NAMALWA (cell line): ENCODE measurements around the gene OR2J3.
"Not testable (repeated sequence)": the region's sequence is repeated elsewhere in the genome, so short reads cannot be mapped to it uniquely, and the experiment has no call there.

ENCODE experiments used
- DNase-seq: peaks from one replicate; pipeline ENCODE4 v3.0.0-alpha.2; 2015; ENCODE audit warnings: low spot score

Gene OR2J3

DNA sequence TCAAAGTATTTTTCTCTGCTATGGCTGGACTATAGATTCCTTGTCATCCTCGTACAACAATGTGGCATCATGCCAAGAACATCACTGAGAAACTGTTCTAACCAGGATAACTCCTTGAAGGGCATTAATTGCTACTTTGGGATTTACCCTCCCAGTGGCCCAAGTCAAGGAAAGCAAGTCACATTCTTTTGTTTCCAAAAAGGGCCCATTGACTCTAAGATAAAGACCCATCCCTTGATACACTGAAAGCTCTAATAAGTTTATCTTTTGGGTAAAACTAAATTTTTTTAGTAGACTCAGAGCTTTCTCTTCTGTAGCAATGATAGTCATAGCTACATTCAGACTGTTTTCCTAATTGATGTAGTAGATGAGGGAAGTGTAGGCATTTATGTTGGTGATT lies at the start of gene OR2J3:
OR2J3 (plus strand) TSS at position 301 of the 400 bp plus-strand sequence. CDS start 3,833 bp downstream, outside the sequence.
- DNase-seq: no peak

- DNase-seq: peak; percentile 58
These were observed 35.8 kb upstream of the OR2J3 start for GRCh38 chr6:29071831-29072723.

DNA sequence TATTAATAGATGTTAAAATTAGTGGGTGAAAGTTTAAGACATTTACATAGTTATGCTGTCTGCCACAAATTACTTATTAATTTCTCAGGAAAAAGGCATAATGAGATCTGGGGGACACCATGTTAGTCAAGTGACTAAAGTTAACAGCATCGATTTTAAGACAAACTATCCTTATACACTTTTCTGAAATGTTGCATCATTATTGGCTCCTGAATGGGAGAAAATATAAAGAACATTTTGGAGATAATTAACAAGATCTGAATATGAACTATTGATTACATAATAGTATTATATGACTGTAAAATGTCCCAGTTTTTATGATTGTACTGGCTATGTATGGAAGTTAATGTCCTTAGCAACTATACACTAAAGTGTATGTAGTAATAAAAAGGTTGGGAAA lies 28.7 kb upstream of the OR2J3 start:
- no peak for DNase-seq

DNA sequence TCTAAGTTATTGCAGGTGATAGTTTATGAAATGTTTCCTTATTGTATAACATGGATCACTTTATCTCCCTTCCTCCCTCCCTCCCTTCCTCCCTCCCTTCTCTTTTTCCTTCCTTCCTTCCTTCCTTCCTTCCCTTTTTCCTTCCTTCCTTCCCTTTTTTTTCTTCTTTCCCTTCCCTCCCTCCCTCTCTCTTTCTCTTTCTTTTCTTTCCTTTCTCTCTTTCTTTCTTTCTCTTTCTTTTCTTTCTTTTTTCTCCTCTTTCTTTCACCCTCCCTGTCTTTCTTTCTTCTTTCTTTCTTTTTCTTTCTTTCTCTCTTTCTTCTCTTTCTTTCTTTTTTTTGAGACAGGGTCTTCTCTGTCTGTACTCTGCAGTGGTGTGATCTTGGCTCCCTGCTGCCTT lies 26.5 kb upstream of the OR2J3 start:
- DNase-seq: no peak

DNA sequence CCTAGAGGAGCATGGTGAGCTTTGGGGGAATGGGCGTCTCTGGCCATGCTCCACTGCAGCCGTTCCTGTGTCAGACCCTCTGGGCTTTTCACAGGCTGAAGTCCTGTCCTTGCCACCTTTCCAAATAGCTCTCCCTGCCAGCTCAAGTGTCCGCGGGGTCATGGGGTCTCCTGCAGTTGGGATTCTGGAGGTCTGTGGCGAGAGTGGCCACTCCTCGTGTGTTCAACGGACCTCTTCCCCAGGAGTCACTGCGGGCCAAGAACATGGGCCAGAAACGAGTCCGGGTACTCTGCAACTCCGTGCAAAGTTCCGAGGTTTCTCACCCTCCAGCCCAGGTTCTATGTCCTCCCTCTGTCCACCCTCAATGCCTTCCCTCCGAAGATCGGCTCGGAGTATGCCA lies 25.4 kb upstream of the OR2J3 start:
- DNase-seq: no peak

DNA sequence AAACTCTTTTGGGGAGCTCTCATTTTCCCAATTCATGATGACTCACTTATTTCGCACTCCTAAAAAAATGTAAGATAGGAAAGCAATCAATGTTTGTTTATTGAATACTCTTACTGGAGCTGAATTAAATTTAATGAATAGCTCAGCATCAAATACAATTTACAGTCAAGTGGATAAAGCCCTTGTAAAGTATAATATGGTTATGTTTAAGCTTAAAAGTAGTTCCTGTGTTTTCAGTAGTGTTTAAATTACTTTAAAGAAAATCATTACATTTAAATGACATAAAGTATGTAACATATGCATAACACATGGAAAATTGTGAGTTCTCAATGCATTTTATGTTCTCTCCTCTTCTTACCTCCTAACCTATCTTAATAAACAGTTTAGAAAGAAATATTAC lies 20.6 kb upstream of the OR2J3 start, which contains the start of gene OR2B3:
OR2B3 (minus strand) TSS at position 101 of the 400 bp plus-strand sequence; CDS start at position 36, 65 bp downstream.
- DNase-seq: no peak

- no peak for DNase-seq
These were observed 14.9 kb upstream of the OR2J3 start for GRCh38 chr6:29092957-29093356.

DNA sequence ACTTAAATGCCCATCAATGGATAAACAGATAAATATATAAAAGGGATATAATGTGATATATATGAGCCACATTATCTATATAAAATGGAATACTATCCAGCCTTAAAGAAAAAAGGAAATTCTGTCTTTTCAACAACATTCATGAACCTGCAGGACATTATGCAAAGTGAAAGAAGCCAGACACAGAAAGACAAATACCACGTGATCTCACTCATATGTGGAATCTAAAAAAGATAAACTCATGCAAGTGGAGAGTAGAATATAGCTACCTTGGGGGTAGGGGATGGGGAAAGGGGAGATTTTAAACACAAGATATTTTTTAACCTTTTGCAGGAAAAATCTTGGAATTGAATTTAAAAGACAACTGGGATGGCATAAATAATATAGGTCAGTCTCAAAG lies 10.1 kb upstream of the OR2J3 start:
- DNase-seq: no peak

DNA sequence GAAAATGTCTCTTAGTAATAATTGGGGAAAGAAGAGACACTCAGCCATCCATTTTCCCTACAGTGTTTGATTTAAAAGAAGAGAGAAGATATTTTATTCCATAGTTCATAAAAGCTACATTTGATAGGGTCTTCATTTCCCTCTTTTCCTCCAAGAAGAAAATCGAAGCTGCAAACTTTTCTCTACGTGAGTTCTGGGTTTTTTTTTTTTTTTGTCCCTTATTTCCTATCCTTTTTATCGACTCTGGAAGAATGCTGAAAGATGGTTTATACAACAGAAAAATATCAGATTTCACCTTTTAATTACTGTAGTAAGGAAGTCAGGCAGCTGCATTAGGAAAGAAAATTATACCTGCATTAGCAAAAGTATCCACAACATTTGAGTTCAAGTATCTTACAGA lies 8.7 kb upstream of the OR2J3 start, which contains the start of gene OR2J1:
OR2J1 (plus strand) TSS at position 301 of the 400 bp plus-strand sequence. CDS start 1,453 bp downstream, outside the sequence.
- DNase-seq: no peak

GRCh38 chr6:29112135-29112534 lies 4.3 kb downstream of the OR2J3 start:
- DNase-seq: peak; percentile 41

GRCh38 chr6:29114964-29115363 lies 7.1 kb downstream of the OR2J3 start:
- DNase-seq: not testable (repeated sequence)

- no peak for DNase-seq
These were observed 21.6 kb downstream of the OR2J3 start for GRCh38 chr6:29129326-29130012.

- DNase-seq: no peak
These were observed 22.8 kb downstream of the OR2J3 start for GRCh38 chr6:29130644-29131043.

GRCh38 chr6:29131691-29132090 lies 23.8 kb downstream of the OR2J3 start:
- DNase-seq: no peak

GRCh38 chr6:29137724-29138123 lies 29.9 kb downstream of the OR2J3 start:
- no peak for DNase-seq

DNA sequence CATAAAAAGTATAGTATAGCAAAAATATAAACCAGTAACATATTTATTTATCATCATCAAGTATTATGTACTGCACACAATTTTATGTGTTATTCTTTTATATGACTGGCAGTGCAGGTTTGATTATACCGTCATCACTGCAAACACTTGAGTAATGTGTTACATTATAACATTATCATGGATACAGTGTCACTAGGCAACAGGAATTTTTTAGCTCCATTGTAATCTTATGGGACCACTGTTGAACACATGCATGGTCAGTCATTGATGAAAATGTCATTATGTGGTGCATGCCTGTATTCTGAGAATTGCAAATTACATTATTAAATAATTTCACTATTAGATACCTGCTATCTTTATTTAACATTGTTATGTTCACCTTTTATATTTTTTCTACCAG lies 33.7 kb downstream of the OR2J3 start:
- no peak for DNase-seq

- no peak for DNase-seq
These were observed 34.5 kb downstream of the OR2J3 start for GRCh38 chr6:29142309-29142708.

- no peak for DNase-seq
These were observed 38.3 kb downstream of the OR2J3 start for GRCh38 chr6:29146179-29146578.

DNA sequence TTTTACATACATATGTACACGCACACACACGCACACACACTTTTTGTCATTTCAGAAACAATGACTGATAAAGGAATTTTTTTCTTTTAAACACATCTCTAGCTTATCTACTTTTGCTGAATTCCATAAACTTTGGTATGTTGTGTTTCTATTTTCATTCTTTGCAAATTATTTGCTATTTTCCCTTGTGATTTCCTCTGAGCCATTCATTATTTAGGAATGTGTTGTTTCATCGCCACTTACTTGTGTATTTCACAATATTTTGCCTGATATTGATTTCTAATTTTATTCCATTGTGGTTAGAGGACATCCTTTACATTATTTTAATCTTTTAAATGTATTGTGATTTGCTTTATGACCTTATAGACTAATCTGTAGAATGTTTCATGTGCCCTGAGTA lies 39.2 kb downstream of the OR2J3 start:
- DNase-seq: no peak

GRCh38 chr6:29149444-29149843 lies 41.6 kb downstream of the OR2J3 start:
- not testable (repeated sequence) for DNase-seq

DNA sequence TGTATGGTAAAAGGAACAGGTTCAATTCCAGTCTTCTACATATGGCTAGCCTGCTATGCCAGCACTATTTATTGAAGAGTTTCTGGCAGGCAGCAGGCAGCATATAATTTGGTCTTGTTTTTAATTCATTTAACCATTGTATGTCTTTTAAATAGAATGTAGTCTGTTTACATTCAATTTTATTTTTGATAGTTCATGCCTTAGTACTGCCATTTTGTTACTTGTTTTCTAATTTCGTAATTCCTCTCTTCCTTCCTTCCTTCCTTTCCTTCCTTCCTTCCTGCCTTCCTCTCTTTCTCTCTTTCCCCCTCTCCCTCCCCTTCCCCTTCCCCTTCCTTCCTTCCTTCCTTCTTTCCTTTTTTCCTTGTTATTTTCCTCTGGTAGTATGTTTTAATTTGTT lies 45.2 kb downstream of the OR2J3 start:
- DNase-seq: no peak

DNA sequence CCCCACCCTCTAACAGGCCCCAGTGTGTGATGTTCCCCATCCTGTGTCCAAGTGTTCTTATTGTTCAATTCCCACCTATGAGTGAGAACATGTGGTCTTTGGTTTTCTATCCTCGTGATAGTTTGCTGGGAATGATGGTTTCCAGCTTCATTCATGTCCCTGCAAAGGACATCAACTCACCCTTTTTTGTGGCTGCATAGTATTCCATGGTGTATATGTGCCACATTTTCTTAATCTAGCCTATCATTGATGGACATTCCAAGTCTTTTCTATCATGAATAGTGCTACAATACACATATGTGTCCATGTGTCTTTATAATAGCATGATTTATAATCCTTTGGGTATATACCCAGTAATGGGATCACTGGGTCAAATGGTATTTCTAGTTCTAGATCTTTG lies 47.3 kb downstream of the OR2J3 start:
- DNase-seq: not testable (repeated sequence)

- not testable (repeated sequence) for DNase-seq
These were observed 52.1 kb downstream of the OR2J3 start for GRCh38 chr6:29159922-29160321.
